Right kidney (tissue), 1 donor: ENCODE measurements around the gene OSBPL2.

Source experiments
- DNase-seq: peaks from one replicate; pipeline ENCODE4 v3.0.0-alpha.2; 2016

OSBPL2 gene

DNA sequence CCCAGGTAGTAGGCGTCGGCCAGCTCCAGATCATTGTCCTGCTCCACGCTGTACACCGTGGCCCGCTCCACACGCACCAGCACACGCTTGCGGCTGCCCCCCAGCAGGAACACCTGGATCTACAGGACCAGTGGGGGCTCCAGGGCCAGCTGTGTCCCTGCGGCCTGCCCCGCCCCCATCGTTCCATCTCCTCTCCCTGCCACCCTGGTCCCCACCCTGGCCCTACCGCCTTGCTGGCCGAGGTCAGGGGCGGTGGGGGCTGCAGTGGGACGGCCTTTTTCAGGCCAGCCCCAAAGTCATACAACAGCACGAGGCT lies 74.3 kb downstream of the OSBPL2 start:
- no peak for DNase-seq

DNA sequence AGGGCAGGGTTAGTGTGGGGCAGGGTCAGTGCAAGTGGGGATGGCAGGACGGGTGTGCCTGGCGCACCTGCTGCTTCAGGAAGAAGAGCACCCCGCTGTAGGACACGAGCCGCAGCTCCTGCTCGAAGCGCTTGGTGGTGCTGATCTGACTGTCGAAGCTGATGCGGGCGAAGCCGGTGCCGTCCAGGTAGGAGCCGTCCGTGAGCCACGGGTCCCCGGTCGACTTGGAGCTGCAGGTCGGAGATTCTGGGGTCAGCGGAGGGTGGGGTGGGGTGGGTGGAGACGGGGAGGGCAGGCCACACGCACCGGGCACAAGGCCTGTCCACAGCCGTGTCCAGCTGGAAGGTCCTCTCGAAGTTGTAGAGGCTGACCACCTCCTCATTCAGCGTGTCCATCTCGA lies 74.7 kb downstream of the OSBPL2 start:
- DNase-seq = no peak

DNA sequence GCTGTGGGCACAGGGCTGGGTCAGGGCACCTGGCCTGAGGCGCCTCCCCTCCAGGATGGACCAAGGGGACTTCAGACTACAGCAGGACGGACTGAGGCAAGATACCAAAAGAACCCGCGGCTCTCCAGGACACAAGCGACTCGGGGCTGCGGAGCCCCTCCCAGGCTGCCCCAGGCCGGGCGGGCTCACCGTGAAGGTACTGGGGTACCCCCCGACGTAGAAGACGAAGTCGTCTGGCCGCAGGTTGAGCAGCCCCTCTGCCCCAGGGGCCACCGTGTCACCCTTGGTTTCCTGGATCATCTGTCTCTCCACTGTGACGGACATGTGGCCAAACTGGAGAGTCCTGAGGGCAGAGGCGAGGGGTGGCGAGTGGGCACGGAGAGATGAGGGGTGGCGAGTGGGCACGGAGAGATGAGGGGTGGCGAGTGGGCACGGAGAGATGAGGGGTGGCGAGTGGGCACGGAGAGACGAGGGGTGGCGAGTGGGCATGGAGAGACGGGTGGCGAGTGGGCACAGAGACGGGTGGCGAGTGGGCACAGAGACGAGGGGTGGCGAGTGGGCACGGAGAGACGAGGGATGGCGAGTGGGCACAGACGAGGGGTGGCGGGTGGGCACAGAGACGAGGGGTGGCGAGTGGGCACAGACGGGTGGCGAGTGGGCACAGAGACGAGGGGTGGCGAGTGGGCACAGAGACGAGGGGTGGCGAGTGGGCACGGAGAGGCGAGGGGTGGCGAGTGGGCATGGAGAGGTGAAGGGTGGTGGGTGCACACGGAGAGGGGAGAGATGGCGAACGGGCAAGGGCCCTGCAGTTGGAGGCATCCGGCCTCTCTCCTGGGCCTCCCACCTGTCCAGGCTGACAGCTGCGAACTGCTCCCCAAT lies 75.4 kb downstream of the OSBPL2 start:
- DNase-seq = no peak

DNA sequence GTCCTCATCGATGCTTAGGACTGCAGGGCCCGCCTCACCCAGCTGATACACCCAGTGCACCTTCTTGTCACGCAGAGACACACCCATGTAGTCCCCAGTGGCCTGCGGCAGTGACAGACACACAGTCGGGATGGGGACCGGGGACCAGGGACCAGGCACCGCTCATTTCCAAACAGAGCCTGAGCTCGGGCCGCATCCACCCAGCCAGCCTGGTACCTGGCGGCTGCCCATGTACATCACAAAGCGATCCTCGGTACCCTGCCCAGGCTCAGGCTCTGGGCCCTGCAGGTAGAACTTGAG lies 76.0 kb downstream of the OSBPL2 start:
- no peak for DNase-seq

DNA sequence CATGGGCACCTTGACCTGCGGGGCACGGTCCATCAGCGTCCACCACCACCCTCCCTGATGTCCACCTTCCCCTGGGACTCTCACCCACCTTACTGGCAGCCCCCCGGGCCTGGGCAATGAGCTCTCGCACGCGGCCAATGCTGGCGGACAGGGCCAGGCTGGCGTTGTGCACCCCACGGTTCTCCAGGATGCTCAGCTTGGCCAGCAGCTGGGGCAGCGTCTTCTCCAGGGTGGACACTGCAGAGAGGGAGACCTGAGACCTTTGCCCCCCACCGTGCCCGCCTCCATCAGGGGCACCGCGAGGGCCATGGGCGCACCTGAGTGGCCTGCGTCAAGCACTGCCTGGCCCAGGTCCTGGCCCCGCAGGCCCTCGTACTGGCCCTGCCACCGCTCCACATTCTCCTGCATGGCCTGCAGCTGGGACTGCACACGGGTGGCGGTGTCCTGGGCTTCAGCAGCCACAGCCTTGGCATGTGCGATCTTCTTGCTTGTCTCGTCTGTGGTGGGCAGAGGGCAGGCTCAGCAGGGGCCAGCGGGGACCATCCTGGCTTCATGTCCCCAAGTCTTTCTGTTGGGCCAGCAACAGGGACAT lies 76.5 kb downstream of the OSBPL2 start:
- no peak for DNase-seq

DNA sequence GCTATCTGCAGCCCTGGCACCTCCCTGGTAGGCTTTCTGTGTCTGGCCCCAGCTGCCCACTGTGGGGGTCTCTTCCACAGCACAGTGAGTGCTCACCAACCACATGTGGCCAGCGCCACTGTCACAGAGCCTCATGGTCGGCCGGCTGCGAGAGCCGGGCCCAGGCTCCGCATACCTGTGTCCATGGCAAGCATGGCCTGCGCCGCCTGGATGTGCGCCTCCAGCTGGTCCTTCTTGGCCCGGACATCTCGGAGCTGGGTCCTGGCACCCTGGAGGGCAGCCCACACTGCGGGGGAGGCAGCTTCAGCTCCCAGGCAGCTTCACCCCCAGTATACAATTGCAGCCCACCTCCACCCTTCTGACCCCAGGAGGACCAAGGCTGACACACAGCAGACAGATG lies 77.5 kb downstream of the OSBPL2 start:
- DNase-seq = no peak

DNA sequence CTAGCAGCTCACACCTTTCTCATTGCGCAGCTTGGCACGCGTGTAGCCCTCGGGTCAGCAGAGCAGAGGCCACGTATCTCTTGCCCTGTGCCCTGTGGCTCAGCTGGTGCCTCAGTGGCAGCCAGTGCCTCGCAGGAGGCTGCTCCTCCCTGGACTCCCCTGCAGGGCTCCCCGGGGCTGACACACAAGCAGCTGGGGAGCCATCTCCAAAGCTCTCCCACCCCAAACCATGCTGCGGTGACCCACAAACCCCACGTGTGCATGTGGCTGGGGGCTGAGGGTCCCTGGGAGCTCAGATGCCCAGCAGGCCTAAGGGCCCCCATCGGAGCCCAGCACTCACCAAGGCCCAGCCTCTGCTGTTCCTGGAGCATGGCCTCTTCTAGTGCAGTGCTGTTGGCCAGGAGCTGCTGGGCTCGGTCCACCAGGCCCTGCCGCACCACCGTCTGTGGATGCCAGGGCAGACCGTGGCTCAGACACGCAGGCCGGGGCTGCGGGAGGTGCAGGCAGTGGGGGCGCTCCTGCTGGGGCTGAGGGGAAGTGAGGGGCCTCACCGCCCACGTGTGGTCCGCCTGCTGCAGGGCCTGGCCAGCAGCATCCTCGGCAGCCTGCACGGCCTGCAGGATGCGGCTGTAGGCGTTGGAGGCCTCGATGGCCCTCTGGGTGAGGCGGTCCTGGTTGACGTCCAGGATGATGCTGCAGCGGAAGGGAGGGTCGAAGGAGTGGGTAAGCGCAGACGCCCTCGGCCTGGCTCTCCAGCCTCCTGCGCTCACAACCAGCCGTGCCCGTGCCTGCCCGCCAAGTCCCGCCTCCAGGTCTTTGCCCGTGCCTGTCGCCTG lies 78.2 kb downstream of the OSBPL2 start:
- no peak for DNase-seq

DNA sequence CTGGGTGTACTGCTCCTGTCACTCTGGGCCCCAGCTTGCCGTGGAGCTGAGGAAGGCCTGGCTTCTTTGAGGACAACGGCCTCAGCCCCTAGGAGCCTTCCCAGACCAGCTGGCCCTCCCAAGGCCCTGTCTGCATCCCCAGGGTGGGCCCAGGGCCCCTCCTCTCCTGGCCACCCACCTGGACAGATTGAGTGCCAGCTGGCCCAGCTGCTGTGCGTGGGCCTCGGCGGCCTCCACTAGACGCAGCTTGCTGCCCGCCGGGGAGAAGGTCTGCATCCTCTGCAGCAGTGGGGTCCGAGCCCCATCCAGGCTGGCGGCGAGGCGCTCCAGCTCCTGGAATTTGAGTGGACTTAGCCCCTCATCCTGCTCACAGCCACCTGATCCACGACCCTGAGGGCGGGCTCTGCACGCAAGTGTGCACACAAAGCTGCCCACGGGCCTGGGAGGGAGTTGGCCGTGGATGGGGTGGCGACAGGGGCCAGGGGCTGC lies 78.9 kb downstream of the OSBPL2 start:
- no peak for DNase-seq

DNA sequence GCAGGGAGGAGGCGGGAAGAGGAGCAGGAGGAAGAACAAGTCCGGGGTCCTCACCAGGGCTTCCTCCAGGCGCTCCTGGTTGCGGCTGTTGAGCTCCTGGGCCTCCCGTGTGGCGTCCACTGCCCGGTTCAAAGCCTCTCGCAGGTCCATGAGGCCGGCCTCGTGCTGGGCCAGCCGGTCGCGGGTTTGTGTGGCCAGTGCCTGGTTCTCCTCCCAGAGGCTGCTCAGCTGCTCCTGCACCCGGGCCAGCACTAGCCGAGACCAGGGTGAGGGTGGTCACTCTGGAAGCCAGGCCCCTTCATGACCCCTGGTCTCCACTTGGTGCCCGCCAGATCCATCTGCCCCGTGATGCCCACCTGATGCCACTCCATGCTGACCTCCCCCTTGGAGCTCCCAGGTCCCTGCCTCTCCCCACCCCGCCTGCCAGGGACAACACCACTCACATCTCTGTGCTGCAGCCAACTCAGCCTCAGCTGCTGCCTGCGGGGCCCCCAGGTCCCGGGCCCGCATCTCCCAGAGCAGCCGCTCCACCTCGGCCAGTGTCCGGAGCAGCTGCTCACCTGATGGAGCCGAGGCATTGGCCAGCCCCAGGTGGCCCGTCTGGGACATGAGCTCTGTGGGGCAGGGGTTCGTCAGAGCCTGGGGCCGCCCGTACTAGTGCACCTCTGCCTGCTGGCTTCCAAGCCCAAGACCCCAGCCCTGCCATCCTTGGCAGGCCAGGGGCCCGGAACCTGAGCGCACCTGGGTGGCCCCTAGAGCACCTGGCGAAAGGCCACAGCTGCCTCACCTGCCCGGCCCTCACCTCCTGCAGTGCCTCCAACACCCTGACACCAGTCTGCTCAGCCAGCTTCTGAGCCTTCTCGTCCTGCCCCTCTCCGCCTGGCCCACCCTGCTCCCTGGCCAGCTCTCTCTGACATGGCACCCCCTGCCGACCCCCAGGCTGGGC lies 80.4 kb downstream of the OSBPL2 start:
- no peak for DNase-seq

DNA sequence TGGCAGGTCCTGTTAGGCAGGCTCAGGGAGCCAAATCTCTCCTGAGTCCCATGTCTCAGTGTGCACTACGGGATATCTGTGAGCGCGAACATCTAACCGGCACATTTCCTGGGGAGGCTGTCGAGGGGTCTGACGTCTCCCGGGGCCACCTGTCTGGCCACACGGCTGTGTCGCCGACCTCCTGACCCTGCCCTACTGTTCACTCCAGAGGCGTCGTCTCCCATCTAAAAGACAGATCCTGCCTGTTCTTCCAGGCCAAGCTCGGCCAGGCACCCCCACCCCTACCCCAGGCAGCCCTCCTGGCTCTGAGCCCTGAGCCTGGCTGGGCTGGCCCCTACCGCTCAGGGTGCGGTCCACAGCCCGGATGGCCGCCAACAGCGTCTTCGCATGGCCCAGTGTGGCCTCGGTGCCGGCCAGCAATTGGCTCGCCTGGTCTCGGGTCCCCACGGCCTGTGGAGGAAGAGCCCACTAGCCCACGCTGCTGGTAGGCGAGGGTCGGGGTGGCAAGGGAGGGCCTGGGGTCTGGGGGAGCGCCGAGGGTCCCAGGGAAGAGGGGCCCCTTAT lies 81.1 kb downstream of the OSBPL2 start:
- DNase-seq = no peak

DNA sequence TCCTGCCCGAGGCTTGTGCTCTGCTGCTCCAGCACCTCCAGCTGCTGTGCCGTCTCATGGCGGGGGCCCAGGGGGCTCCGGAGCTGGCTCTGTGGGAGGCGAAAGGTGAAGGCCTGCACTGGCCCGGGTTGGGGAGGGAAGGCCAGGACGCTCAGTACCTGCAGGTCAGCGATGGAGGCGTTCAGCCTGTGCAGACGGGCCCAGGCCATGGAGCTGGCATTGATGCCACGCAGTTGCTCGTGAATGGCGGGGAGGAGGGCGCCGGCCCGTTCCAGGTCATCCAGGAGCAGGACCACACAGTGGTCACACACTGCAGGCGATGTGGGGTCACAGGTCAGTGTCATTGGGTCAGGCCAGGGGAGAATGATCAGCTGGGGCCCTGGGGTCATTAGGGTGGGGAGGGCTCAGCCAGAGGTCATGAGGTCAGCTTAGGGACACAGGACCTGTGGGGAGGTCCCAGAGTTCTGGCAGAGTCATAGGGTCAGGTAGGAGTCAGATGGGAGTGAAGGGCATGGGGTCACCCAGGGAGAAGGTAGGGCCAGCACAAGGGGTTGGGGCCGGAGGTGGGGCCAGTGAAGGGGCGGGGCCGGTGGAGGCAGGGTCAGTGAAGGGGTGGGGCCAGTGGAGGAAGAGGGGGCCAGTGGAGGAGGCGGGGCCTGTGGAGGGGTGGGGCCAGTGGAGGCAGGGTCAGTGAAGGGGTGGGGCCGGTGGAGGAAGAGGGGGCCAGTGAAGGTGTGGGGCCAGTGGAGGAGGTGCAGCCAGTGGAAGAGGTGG lies 82.4 kb downstream of the OSBPL2 start:
- DNase-seq = no peak

DNA sequence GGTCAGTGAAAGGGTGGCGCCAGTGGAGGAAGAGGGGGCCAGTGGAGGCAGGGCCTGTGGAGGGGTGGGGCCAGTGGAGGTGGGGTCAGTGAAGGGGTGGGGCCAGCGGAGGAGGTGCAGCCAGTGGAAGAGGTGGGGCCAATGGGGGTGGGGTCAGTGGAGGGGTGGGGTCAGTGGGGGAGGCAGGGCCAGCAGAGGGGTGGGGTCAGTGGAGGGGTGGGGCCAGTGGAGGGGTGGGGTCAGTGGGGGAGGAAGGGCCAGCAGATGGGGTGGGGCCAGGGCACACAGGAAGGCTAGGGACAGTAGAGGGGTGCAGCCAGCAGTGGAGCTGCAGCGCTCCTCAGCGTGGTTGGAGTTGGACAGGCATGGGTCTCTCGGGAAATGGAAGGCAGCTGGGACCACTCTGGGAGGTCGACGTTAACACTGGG lies 83.2 kb downstream of the OSBPL2 start:
- DNase-seq = no peak

DNA sequence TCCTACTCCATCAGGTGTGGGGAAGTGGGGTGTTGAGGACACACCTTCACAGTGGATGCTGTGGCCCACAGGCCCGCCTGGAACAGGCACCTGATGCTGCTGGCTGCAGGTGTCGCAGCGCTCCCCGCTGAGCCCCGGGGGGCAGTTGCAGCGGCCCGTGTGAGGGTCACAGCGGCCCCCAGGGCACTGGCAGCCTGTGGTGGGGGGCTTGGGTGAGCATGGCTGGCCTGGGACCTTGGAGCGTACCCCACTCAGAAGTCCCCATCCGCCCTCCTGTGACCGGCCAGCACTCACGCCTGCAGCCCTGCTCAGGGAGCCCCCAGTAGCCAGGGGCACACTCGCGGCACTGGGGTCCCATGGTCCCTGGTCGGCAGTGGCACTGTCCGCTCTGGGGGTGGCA lies 83.7 kb downstream of the OSBPL2 start:
- DNase-seq = no peak

DNA sequence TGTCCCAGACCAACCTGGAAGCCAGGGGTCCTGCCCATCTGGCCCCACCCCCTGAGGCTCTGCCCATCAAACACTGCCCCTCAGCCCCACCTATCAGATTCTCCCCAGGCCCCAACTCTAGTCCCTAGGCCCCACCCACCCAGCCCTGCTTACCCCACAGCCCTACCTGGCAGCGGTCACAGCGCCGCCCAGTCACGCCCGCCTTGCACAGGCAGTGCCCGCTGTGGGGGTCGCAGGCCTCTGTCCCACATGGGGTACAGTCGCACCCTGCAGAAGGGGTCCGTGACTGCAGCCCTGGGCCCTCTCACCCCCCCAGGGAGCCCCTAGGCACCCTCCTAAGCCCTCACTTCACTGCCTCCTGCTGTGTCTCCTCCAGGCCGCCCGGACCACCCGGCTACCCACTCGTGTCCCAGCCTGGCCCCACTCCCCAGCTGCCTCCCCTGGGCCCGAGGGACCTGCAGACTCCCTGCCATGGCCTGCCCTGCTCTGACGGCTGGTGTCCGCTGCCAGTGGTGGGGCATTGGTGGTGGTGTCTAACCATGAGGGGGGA lies 84.2 kb downstream of the OSBPL2 start:
- no peak for DNase-seq

DNA sequence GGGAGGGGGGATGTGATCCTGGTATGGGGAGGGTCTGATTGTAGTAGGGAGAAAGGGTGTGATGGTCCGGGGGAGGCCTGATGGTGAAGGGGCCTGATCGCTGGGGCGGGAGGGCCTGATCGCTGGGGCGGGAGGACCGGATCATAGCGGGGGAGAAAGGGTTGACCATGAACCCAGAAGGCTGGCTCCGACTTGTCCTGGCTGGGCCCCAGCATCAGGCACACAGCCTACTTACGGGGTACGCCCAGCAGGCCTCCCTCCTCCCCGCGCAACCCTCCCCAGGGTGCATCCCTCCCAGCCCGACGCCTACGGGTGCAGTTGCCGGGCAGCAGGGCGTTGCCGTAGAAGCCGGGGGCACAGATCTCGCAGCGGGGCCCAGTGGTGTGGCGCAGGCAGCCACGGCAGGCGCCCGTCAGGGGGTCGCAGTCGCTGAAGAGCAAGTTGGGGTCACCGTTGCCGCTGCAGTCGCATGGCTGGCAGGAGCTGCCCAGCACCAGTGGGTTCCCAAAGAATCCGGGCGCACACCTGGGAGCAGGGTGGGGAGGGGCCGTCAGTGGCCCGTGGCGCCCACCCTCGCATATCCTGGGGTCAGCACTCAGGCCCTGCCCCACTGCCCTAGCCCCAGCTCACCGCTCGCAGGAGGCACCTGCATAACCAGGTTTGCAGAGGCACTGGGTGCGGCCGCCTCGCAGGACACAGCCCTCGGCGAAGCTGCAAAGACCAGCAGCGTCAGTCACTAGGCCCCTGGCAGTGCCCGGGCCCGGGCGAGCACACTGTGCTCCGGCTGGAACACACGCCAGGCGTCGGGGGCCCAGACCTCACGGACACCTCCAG lies 85.0 kb downstream of the OSBPL2 start:
- no peak for DNase-seq

DNA sequence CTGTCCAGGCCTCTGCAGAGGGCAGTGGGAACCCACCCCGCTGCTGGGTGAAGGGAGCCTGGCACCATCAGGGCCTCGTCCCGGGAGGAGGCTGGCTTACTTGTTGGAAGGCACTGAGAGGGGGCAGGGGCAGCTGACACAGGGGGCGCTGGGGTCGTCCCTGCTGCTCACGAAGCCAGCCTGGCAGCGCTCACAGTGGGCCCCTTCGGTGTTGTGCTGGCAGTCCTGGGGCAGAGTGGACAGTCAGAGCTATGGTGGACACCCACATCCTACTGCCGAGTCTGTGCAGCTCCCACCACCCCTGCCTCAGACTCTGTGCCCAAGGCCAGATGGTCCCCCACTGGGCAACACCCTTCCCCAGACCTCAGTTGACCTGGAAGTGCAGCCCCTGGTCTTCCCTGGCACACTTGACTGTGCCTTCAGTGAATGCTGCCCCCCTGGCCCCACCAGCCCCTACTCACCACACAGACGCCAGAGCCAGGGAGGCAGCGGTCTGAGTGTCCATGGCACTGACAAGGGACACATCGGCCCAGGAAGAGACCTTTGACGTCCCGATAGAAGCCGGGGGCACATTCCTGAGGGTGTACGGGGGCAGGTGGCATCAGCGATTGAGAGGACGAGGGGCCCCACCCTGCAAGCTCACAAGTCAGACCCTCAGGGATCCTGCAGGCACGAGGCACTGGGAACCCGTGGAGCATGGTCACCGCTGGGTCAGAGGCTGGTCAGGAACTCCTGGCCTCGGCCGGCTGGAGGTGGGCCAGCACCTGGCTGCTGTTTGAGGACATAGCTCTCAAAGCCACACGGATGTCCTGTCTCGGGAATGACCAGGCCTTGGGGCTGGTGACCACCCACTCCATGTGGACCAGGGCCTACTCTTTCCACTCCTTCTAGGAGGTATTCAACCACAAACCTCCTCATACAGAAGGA lies 85.9 kb downstream of the OSBPL2 start:
- no peak for DNase-seq

DNA sequence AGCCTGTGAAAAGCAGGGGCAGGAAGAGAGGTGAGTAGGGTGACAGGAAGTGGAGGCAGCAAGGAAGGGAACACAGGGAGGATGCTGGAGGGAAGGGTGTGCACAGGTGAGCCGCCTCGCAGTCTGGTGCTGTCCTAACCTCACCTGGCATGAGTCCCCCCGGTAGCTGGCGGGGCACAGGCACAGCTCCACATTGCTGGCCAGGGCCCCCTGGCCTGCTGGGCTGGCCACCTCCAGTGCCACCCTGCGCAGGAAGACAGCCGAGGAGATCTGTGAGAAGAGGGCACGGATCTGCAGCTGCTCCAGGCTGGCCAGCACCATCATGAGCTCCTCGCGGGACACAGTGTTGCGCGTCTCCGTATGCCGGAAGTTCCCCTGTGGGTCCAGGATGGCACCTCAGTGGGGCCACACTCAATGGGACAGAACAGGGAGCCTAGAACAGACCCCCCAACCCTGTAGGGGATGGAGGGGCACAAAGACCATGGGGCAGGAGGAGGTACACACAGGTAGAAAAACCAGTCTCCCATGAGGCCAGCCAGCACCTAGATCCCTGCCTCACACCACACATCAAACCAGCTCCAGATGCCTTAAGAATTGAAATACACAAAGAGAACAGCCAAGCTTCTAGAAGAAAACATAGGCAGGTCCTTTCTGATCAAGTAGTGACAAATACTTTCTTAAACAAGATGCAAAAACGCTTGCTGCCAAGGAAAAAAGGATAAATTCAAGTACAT lies 87.0 kb downstream of the OSBPL2 start:
- DNase-seq = no peak

DNA sequence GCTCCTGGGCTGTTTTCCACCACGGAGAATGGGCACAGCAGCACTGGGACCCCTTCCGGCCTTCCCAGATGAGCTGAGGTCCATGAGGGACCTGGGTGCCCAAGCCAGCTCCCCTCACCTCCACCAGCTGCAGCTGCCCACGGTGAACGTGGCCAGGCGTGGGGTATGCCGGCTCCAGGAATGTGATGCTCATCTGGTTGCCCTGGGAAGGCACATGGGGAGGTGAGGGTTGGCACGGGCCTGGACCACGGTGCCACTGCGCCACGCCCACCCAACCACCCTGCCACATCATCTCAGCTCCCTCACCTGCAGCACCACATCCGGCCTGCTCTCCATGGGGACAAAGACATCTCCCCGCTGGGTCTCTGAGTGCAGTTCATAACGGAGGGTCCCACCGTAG lies 88.2 kb downstream of the OSBPL2 start:
- DNase-seq = no peak
